ENCODE measurements around the gene HSPA4L. TPM values are rescaled to one million over a fixed set of nuclear protein-coding genes. Genes with fewer than 3 reads are reported as not detected.
A peak's percentile ranks its signal among the peaks of the same experiment; 100 is the strongest.

The HSPA4L gene
- total RNA-seq: 3.2 TPM
- long read RNA-seq, partial matches to known transcripts: 2 of 5 reads
- long read RNA-seq, other reads (novel, unspliced or antisense): 3 of 5 reads

GRCh38 chr4:127782275-127783025 lies at the start of gene HSPA4L:
Gene HSPA4L (plus strand): TSS chr4:127782322. CDS start chr4:127782551, 229 bp downstream.
- peak; percentile 94 for DNase-seq (ENCODE audit: low spot score)

GRCh38 chr4:127732623-127733328 lies 49.3 kb upstream of the HSPA4L start:
- DNase-seq (ENCODE audit: low spot score): no peak

GRCh38 chr4:127734976-127735375 lies 47.1 kb upstream of the HSPA4L start:
- no peak for DNase-seq (ENCODE audit: low spot score)

GRCh38 chr4:127737295-127737694 lies 44.8 kb upstream of the HSPA4L start:
- no peak for DNase-seq (ENCODE audit: low spot score)

GRCh38 chr4:127741247-127741646 lies 40.9 kb upstream of the HSPA4L start:
- no peak for DNase-seq (ENCODE audit: low spot score)

- no peak for DNase-seq (ENCODE audit: low spot score)
These were observed 34.2 kb upstream of the HSPA4L start for GRCh38 chr4:127747883-127748282.

- no peak for DNase-seq (ENCODE audit: low spot score)
These were observed 33.2 kb upstream of the HSPA4L start for GRCh38 chr4:127748957-127749356.

- DNase-seq (ENCODE audit: low spot score): no peak
These were observed 25.2 kb upstream of the HSPA4L start for GRCh38 chr4:127756906-127757305.

GRCh38 chr4:127759228-127759820 lies 22.8 kb upstream of the HSPA4L start:
- no peak for DNase-seq (ENCODE audit: low spot score)

GRCh38 chr4:127759893-127760292 lies 22.2 kb upstream of the HSPA4L start:
- DNase-seq (ENCODE audit: low spot score): no peak

- DNase-seq (ENCODE audit: low spot score): no peak
These were observed 10.4 kb upstream of the HSPA4L start for GRCh38 chr4:127771535-127772275.

GRCh38 chr4:127772769-127773671 lies 9.1 kb upstream of the HSPA4L start:
- no peak for DNase-seq (ENCODE audit: low spot score)

GRCh38 chr4:127775843-127776242 lies 6.3 kb upstream of the HSPA4L start:
- DNase-seq (ENCODE audit: low spot score): no peak

GRCh38 chr4:127776620-127777019 lies 5.5 kb upstream of the HSPA4L start:
- DNase-seq (ENCODE audit: low spot score): no peak

- no peak for DNase-seq (ENCODE audit: low spot score)
These were observed 4.6 kb upstream of the HSPA4L start for GRCh38 chr4:127777487-127777886.

GRCh38 chr4:127778102-127778501 lies 4.0 kb upstream of the HSPA4L start:
- DNase-seq (ENCODE audit: low spot score): no peak

- DNase-seq (ENCODE audit: low spot score): no peak
These were observed 1.5 kb upstream of the HSPA4L start for GRCh38 chr4:127780598-127780997.

- no peak for DNase-seq (ENCODE audit: low spot score)
These were observed 660 bp upstream of the HSPA4L start for GRCh38 chr4:127781300-127782024.

GRCh38 chr4:127782025-127782274 lies 172 bp upstream of the HSPA4L start:
- DNase-seq (ENCODE audit: low spot score): no peak
